GM23248 (cell line): ENCODE measurements around the gene ABCC12.

Experiments
- EZH2 ChIP-seq: fragments of 200-600 bp; sonication (generic); IDR thresholded peaks from 2 replicates; pipeline ENCODE4 v1.6.1; 2018; ENCODE audit warnings: antibody characterized with exemption, mild to moderate bottlenecking; ENCODE audit not compliant: insufficient read depth, poor library complexity, severe bottlenecking
- EZH2phosphoT487 ChIP-seq: fragments of 200-600 bp; sonication (generic); IDR thresholded peaks from 2 replicates; pipeline ENCODE4 v1.6.1; 2018; ENCODE audit warnings: antibody characterized with exemption, moderate library complexity, mild to moderate bottlenecking, low read depth; ENCODE audit not compliant: insufficient read depth

DNA sequence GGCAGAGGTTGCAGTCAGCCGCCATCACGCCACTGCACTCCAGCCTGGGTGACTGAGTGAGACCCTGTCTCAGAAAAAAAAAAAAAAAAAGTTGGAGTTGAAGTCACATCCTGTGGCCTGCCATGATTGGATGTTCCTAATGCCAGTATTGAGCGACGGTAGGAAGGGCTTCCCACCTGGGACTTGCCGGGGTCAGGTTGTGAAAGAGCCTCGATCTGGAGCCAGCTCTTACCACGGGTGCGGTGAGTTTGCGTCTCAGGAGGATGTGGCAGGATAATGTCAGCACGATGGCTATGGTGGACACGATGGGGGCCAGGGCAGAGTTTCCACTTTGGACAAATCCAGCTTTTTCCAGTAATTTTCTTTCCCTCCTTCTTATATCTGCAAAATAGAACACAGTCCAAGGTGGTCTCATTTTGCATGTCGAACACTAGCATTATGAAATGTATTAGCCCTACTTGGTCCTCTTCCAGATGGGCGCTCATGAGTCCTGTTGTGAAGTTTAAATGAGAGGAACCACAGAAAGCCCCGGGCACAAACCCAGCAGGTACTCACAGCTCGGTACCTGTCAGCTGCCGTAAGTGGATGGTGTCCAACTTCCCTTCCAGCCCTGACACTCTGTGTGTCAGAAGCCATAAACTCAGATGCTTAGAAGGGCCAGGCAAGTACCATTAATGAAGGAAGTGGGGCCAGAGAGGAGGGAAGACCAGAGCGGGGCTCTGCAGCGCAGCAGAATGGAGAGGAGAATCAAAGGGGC lies 22.2 kb downstream of the ABCC12 start:
- TF ChIP-seq EZH2 (no peak), EZH2phosphoT487 (no peak)
